ENCODE measurements around the gene PHKG2. TPM values are rescaled to one million over a fixed set of nuclear protein-coding genes. Genes with fewer than 3 reads are reported as not detected.

The PHKG2 gene
- total RNA-seq, 2 experiments from 2014 or later, result 21.8 to 26.0 TPM

- POLR2A ChIA-PET, result no interaction called here
- peaks cover 56% of the 10 kb centered on the region for H3K36me3 Mint-ChIP-seq (ENCODE audit: low read depth)
These were observed 18.1 kb downstream of the PHKG2 start for GRCh38 chr16:30766206-30766932.

GRCh38 chr16:30766933-30767284, 18.7 kb downstream of the PHKG2 start:
- Mint-ChIP-seq H3K27me3 (no peaks in the 10 kb centered on the region), H3K4me3 (no peak overlapping the region), H3K36me3 (ENCODE audit: low read depth) (peaks cover 56% of the 10 kb centered on the region), H3K4me1 (peaks cover 15% of the 10 kb centered on the region), H3K9me3 (ENCODE audit: low read depth) (no peaks in the 10 kb centered on the region), H3K27ac (no peak overlapping the region)
- ATAC-seq, result no peak
- intact Hi-C loops (cut with DNase I, micrococcal nuclease), result loop anchor here in 1 of 2 experiments (10.0 kb wide), 1 partner anchor 48 kb away; no protein-coding TSS in a partner anchor
- ChIA-PET POLR2A (no interaction called here), CTCF (no interaction called here)
- DNase-seq, result no peak

More at GRCh38 chr16:30766206-30766932, 18.1 kb downstream of the PHKG2 start:
- intact Hi-C loops (cut with DNase I, micrococcal nuclease), result loop anchor here in 1 of 2 experiments (10.0 kb wide), 1 partner anchor 48 kb away; no protein-coding TSS in a partner anchor
- H3K4me3 Mint-ChIP-seq, result no peak overlapping the region
- no peaks in the 10 kb centered on the region for H3K9me3 Mint-ChIP-seq (ENCODE audit: low read depth)
- ATAC-seq (no peak), DNase-seq (no peak)
- no peaks in the 10 kb centered on the region for H3K27me3 Mint-ChIP-seq
- CTCF ChIA-PET, result interaction anchor here (0.6 kb wide), 1 partner anchor 24 kb away, joined by 3 read pairs; no protein-coding TSS in a partner anchor
- H3K27ac Mint-ChIP-seq, result no peak overlapping the region
- H3K4me1 Mint-ChIP-seq, result peaks cover 15% of the 10 kb centered on the region

GRCh38 chr16:30767767-30768465, 19.7 kb downstream of the PHKG2 start:
- Mint-ChIP-seq H3K4me3 (no peak overlapping the region), H3K4me1 (peaks cover 11% of the 10 kb centered on the region), H3K27ac (no peak overlapping the region), H3K27me3 (no peaks in the 10 kb centered on the region), H3K9me3 (ENCODE audit: low read depth) (no peaks in the 10 kb centered on the region), H3K36me3 (ENCODE audit: low read depth) (peaks cover 60% of the 10 kb centered on the region)
- no peak for DNase-seq
- ChIA-PET POLR2A (interaction anchor here (0.6 kb wide), 1 partner anchor 96 kb away, joined by 6 read pairs; no protein-coding TSS in a partner anchor), CTCF (interaction anchor here (0.7 to 1.2 kb wide), 3 partner anchors 16 to 77 kb away, joined by 3 read pairs; no protein-coding TSS in a partner anchor)
- intact Hi-C loops (cut with DNase I, micrococcal nuclease), result loop anchor here in 1 of 2 experiments (10.0 kb wide), 1 partner anchor 47 kb away; no protein-coding TSS in a partner anchor
- ATAC-seq, result no peak

- Mint-ChIP-seq H3K4me1 (peaks cover 4% of the 10 kb centered on the region), H3K27ac (no peak overlapping the region), H3K27me3 (no peaks in the 10 kb centered on the region), H3K4me3 (no peak overlapping the region), H3K9me3 (ENCODE audit: low read depth) (no peaks in the 10 kb centered on the region), H3K36me3 (ENCODE audit: low read depth) (peaks cover 58% of the 10 kb centered on the region)
- ATAC-seq (no peak), DNase-seq (no peak)
- intact Hi-C loops (cut with DNase I, micrococcal nuclease), result loop anchor here in 1 of 2 experiments (10.0 kb wide), 1 partner anchor 46 kb away; no protein-coding TSS in a partner anchor
- ChIA-PET CTCF (interaction anchor here (1.1 to 1.2 kb wide), 2 partner anchors 17 to 76 kb away, joined by 3 read pairs; no protein-coding TSS in a partner anchor), POLR2A (no interaction called here)
These were observed 20.5 kb downstream of the PHKG2 start for GRCh38 chr16:30768583-30769181.

DNA sequence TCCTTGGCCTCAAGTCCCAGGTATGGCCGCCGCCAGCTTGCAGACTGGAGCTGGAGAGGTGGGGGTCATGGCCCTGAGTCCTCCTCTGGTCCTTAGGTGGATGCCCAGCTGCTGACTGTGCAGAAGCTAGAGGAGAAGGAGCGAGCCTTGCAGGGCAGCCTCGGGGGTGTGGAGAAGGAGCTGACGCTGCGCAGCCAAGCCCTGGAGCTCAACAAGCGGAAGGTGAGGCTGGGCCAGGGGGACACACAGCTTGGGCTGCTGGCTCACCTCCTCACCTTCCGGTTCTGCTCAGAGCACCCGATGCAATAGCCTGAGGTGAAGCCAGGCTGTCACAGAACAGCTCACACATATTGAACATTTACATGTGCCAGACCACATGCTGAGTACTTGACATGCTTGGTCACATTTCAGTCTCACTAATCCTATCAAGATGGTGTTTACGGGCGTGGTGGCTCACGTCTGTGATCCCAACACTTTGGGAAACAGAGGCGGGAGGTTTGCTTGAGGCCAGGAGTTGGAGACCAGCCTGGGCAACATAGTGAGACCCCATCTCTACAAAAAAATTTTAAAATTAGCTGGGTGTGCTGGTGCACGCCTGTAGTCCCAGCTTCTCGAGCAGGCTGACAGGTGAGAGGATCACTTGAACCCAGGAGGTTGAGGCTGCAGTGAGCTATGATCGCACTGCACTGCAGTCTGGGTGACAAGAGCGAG, 21.3 kb downstream of the PHKG2 start:
- Mint-ChIP-seq H3K36me3 (ENCODE audit: low read depth) (peaks cover 51% of the 10 kb centered on the region), H3K4me1 (peaks cover 2% of the 10 kb centered on the region), H3K4me3 (no peak overlapping the region), H3K27ac (no peak overlapping the region), H3K27me3 (no peaks in the 10 kb centered on the region), H3K9me3 (ENCODE audit: low read depth) (no peaks in the 10 kb centered on the region)
- ChIA-PET POLR2A (interaction anchor here (0.5 to 0.9 kb wide), 2 partner anchors 22 to 76 kb away, joined by 3 read pairs; partner anchors contain the start of gene PHKG2), CTCF (interaction anchor here (1.2 kb wide), 1 partner anchor 18 kb away, joined by 3 read pairs; no protein-coding TSS in a partner anchor)
- DNase-seq (no peak), ATAC-seq (no peak)
- intact Hi-C loops (cut with DNase I, micrococcal nuclease), result loop anchor here in 1 of 2 experiments (10.0 kb wide), 1 partner anchor 45 kb away; no protein-coding TSS in a partner anchor

DNA sequence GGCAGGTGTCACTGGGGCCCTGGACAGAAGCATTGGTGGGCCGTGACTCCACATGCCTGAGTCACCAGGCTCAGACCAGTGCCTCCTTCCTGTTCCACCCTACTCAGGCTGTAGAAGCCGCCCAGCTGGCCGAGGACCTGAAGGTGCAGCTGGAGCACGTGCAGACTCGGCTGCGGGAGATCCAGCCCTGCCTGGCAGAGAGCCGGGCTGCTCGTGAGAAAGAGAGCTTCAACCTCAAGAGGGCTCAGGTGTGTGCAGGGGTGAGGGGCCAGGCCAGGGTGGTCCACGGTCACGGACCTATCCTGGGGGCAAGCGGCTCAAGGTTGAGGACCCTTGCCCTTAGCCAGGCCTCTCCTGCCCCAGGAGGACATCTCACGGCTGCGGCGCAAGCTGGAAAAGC, 23.5 kb downstream of the PHKG2 start:
- Mint-ChIP-seq H3K4me1 (peaks cover 9% of the 10 kb centered on the region), H3K27me3 (no peaks in the 10 kb centered on the region), H3K27ac (no peak overlapping the region), H3K36me3 (ENCODE audit: low read depth) (peaks cover 39% of the 10 kb centered on the region), H3K4me3 (no peak overlapping the region), H3K9me3 (ENCODE audit: low read depth) (no peaks in the 10 kb centered on the region)
- ATAC-seq (no peak), DNase-seq (no peak)
- ChIA-PET POLR2A (no interaction called here), CTCF (interaction anchor here (0.6 kb wide), 1 partner anchor 34 kb away, joined by 3 read pairs; no protein-coding TSS in a partner anchor)
- intact Hi-C loops (cut with DNase I, micrococcal nuclease), result no loop called here

- CTCF ChIA-PET, result interaction anchor here (0.6 to 1.4 kb wide), 2 partner anchors 10 to 26 kb away, joined by 3 to 4 read pairs; partner anchors contain the start of gene PHKG2
- POLR2A ChIA-PET, result interaction anchor here (0.9 kb wide), 1 partner anchor 26 kb away, joined by 3 read pairs; no protein-coding TSS in a partner anchor
- Mint-ChIP-seq H3K4me3 (no peak overlapping the region), H3K9me3 (ENCODE audit: low read depth) (no peaks in the 10 kb centered on the region), H3K27me3 (no peaks in the 10 kb centered on the region), H3K4me1 (peaks cover 15% of the 10 kb centered on the region), H3K36me3 (ENCODE audit: low read depth) (peaks cover 28% of the 10 kb centered on the region), H3K27ac (no peak overlapping the region)
- DNase-seq, result no peak
- no peak for ATAC-seq
- intact Hi-C loops (cut with DNase I, micrococcal nuclease), result loop anchor here in 1 of 2 experiments (2.0 kb wide), 1 partner anchor 25 kb away; the partner anchor contains the start of gene PHKG2
These were observed 25.6 kb downstream of the PHKG2 start for GRCh38 chr16:30773826-30774225.

- Mint-ChIP-seq H3K36me3 (ENCODE audit: low read depth) (peaks cover 24% of the 10 kb centered on the region), H3K27me3 (no peaks in the 10 kb centered on the region), H3K4me3 (peak overlapping the region; percentile 83), H3K4me1 (peaks cover 15% of the 10 kb centered on the region), H3K27ac (peak overlapping the region; percentile 93), H3K9me3 (ENCODE audit: low read depth) (no peaks in the 10 kb centered on the region)
- ChIA-PET POLR2A (interaction anchor here (1.4 kb wide), 1 partner anchor 27 kb away, joined by 3 read pairs; the partner anchor contains the start of gene PHKG2), CTCF (interaction anchor here (0.6 to 1.4 kb wide), 4 partner anchors 10 to 27 kb away, joined by 3 to 5 read pairs (median 4); partner anchors contain the start of gene PHKG2)
- ATAC-seq, result peak; percentile 1
- intact Hi-C loops (cut with DNase I, micrococcal nuclease), result loop anchor here in 1 of 2 experiments (1.0 to 2.0 kb wide), 5 partner anchors 12 to 147 kb away; partner anchors contain the start of genes BCL7C, CFAP119, PHKG2 and RNF40
- no peak for DNase-seq
These were observed 26.3 kb downstream of the PHKG2 start for GRCh38 chr16:30774367-30775130.

- H3K9me3 Mint-ChIP-seq (ENCODE audit: low read depth), result no peaks in the 10 kb centered on the region
- POLR2A ChIA-PET, result interaction anchor here (1.4 kb wide), 1 partner anchor 27 kb away, joined by 3 read pairs; the partner anchor contains the start of gene PHKG2
- H3K4me3 Mint-ChIP-seq, result peak overlapping the region; percentile 83
- ATAC-seq (no peak), DNase-seq (no peak)
- peaks cover 15% of the 10 kb centered on the region for H3K4me1 Mint-ChIP-seq
- intact Hi-C loops (cut with DNase I, micrococcal nuclease), result loop anchor here in 1 of 2 experiments (1.0 to 2.0 kb wide), 5 partner anchors 13 to 146 kb away; partner anchors contain the start of genes BCL7C, CFAP119, PHKG2 and RNF40
- no peaks in the 10 kb centered on the region for H3K27me3 Mint-ChIP-seq
- peaks cover 20% of the 10 kb centered on the region for H3K36me3 Mint-ChIP-seq (ENCODE audit: low read depth)
- peak overlapping the region; percentile 93 for H3K27ac Mint-ChIP-seq
- CTCF ChIA-PET, result interaction anchor here (0.8 to 1.4 kb wide), 3 partner anchors 10 to 19 kb away, joined by 3 to 5 read pairs (median 4); no protein-coding TSS in a partner anchor
These were observed 26.8 kb downstream of the PHKG2 start for GRCh38 chr16:30775131-30775391.
